ENCODE data around the gene FCGR2B. TPM values are rescaled to one million over a fixed set of nuclear protein-coding genes. Genes with fewer than 3 reads are reported as not detected.
"Not testable (repeated sequence)": the region's sequence is repeated elsewhere in the genome, so short reads cannot be mapped to it uniquely, and the experiment has no call there.

FCGR2B gene
- total RNA-seq, 2 donors from 2014 or later, result not detected

GRCh38 chr1:161663569-161663968 is 626 bp downstream of the FCGR2B start:
- not testable (repeated sequence) for DNase-seq

GRCh38 chr1:161664689-161665088 is 1.7 kb downstream of the FCGR2B start:
- DNase-seq; H3K36me3 Mint-ChIP-seq (ENCODE audit: insufficient read depth in 2 of 2); H3K4me1 Mint-ChIP-seq (ENCODE audit: low read depth); H3K4me3 Mint-ChIP-seq; H3K27me3 Mint-ChIP-seq (ENCODE audit: low read depth); ATAC-seq (replicated peaks in 1 of 2); H3K27ac Mint-ChIP-seq; H3K9me3 Mint-ChIP-seq: not testable (repeated sequence)

More at GRCh38 chr1:161663569-161663968, 626 bp downstream of the FCGR2B start:
- H3K27ac Mint-ChIP-seq; H3K27me3 Mint-ChIP-seq (ENCODE audit: low read depth); H3K4me3 Mint-ChIP-seq; H3K9me3 Mint-ChIP-seq; H3K36me3 Mint-ChIP-seq (ENCODE audit: insufficient read depth in 2 of 2); ATAC-seq (replicated peaks in 1 of 2); H3K4me1 Mint-ChIP-seq (ENCODE audit: low read depth): not testable (repeated sequence)

- H3K27me3 Mint-ChIP-seq (ENCODE audit: low read depth), result not testable (repeated sequence)
Measured at GRCh38 chr1:161671045-161672020, 8.4 kb downstream of the FCGR2B start.

GRCh38 chr1:161673437-161673836 is 10.5 kb downstream of the FCGR2B start:
- H3K9me3 Mint-ChIP-seq; H3K27ac Mint-ChIP-seq; ATAC-seq (replicated peaks in 1 of 2); DNase-seq; H3K4me3 Mint-ChIP-seq; H3K36me3 Mint-ChIP-seq (ENCODE audit: insufficient read depth in 2 of 2); H3K27me3 Mint-ChIP-seq (ENCODE audit: low read depth): not testable (repeated sequence)
- H3K4me1 Mint-ChIP-seq (ENCODE audit: low read depth), result peaks cover 14% of the 10 kb centered on the region

More at GRCh38 chr1:161671045-161672020, 8.4 kb downstream of the FCGR2B start:
- H3K36me3 Mint-ChIP-seq (ENCODE audit: insufficient read depth in 2 of 2); DNase-seq; H3K27ac Mint-ChIP-seq; H3K9me3 Mint-ChIP-seq: not testable (repeated sequence)
- Mint-ChIP-seq H3K4me3 (peak overlapping the region in 1 of 2 donors; percentile 42), H3K4me1 (ENCODE audit: low read depth) (peaks cover 14% of the 10 kb centered on the region)
- ATAC-seq (replicated peaks in 1 of 2), result peak; percentile 81 to 82

GRCh38 chr1:161674447-161674846 is 11.5 kb downstream of the FCGR2B start:
- H3K27me3 Mint-ChIP-seq (ENCODE audit: low read depth); H3K27ac Mint-ChIP-seq; H3K9me3 Mint-ChIP-seq; H3K4me3 Mint-ChIP-seq; ATAC-seq (replicated peaks in 1 of 2); DNase-seq; H3K36me3 Mint-ChIP-seq (ENCODE audit: insufficient read depth in 2 of 2): not testable (repeated sequence)
- peaks cover 14% of the 10 kb centered on the region for H3K4me1 Mint-ChIP-seq (ENCODE audit: low read depth)

GRCh38 chr1:161674908-161675307 is 12.0 kb downstream of the FCGR2B start:
- H3K4me3 Mint-ChIP-seq; H3K36me3 Mint-ChIP-seq (ENCODE audit: insufficient read depth in 2 of 2); DNase-seq; ATAC-seq (replicated peaks in 1 of 2); H3K27ac Mint-ChIP-seq; H3K9me3 Mint-ChIP-seq; H3K27me3 Mint-ChIP-seq (ENCODE audit: low read depth): not testable (repeated sequence)
- H3K4me1 Mint-ChIP-seq (ENCODE audit: low read depth), result peaks cover 14% of the 10 kb centered on the region

- Mint-ChIP-seq H3K4me3 (no peak overlapping the region), H3K27me3 (ENCODE audit: low read depth) (peaks cover 9% of the 10 kb centered on the region), H3K36me3 (ENCODE audit: insufficient read depth in 2 of 2) (no peaks in the 10 kb centered on the region), H3K4me1 (ENCODE audit: low read depth) (peaks cover 10% of the 10 kb centered on the region), H3K9me3 (no peaks in the 10 kb centered on the region), H3K27ac (no peak overlapping the region)
- DNase-seq (no peak), ATAC-seq (replicated peaks in 1 of 2) (no peak)
Measured at GRCh38 chr1:161676441-161676840, 13.5 kb downstream of the FCGR2B start.

- DNase-seq (no peak), ATAC-seq (replicated peaks in 1 of 2) (no peak)
- Mint-ChIP-seq H3K27me3 (ENCODE audit: low read depth) (peaks cover 16% of the 10 kb centered on the region), H3K4me1 (ENCODE audit: low read depth) (peaks cover 9% of the 10 kb centered on the region), H3K36me3 (ENCODE audit: insufficient read depth in 2 of 2) (no peaks in the 10 kb centered on the region), H3K27ac (no peak overlapping the region), H3K4me3 (no peak overlapping the region), H3K9me3 (no peaks in the 10 kb centered on the region)
Measured at GRCh38 chr1:161676958-161677689, 14.2 kb downstream of the FCGR2B start.

GRCh38 chr1:161678500-161678899 is 15.6 kb downstream of the FCGR2B start:
- Mint-ChIP-seq H3K27ac (no peak overlapping the region), H3K4me3 (no peak overlapping the region), H3K4me1 (ENCODE audit: low read depth) (peaks cover 9% of the 10 kb centered on the region), H3K27me3 (ENCODE audit: low read depth) (peaks cover 30% of the 10 kb centered on the region), H3K36me3 (ENCODE audit: insufficient read depth in 2 of 2) (no peaks in the 10 kb centered on the region), H3K9me3 (no peaks in the 10 kb centered on the region)
- ATAC-seq (replicated peaks in 1 of 2), result no peak
- no peak for DNase-seq

GRCh38 chr1:161681879-161682278 is 18.9 kb downstream of the FCGR2B start:
- Mint-ChIP-seq H3K4me3 (no peak overlapping the region), H3K27ac (no peak overlapping the region), H3K4me1 (ENCODE audit: low read depth) (no peaks in the 10 kb centered on the region), H3K9me3 (no peaks in the 10 kb centered on the region), H3K27me3 (ENCODE audit: low read depth) (peaks cover 56% of the 10 kb centered on the region), H3K36me3 (ENCODE audit: insufficient read depth in 2 of 2) (no peaks in the 10 kb centered on the region)
- no peak for ATAC-seq (replicated peaks in 1 of 2)
- DNase-seq, result no peak

GRCh38 chr1:161688946-161689345 is 26.0 kb downstream of the FCGR2B start:
- Mint-ChIP-seq H3K36me3 (ENCODE audit: insufficient read depth in 2 of 2) (no peaks in the 10 kb centered on the region), H3K27me3 (ENCODE audit: low read depth) (peaks cover 34% of the 10 kb centered on the region), H3K4me1 (ENCODE audit: low read depth) (no peaks in the 10 kb centered on the region), H3K27ac (no peak overlapping the region), H3K9me3 (no peaks in the 10 kb centered on the region), H3K4me3 (no peak overlapping the region)
- ATAC-seq (replicated peaks in 1 of 2) (no peak), DNase-seq (no peak)

GRCh38 chr1:161691846-161692245 is 28.9 kb downstream of the FCGR2B start:
- DNase-seq, result no peak
- Mint-ChIP-seq H3K4me3 (no peak overlapping the region), H3K27ac (no peak overlapping the region), H3K36me3 (ENCODE audit: insufficient read depth in 2 of 2) (peaks cover 1 to 4% of the 10 kb centered on the region in 2 donors), H3K4me1 (ENCODE audit: low read depth) (no peaks in the 10 kb centered on the region), H3K27me3 (ENCODE audit: low read depth) (peaks cover 36% of the 10 kb centered on the region), H3K9me3 (peaks cover 0 to 2% of the 10 kb centered on the region in 2 donors)
- no peak for ATAC-seq (replicated peaks in 1 of 2)

GRCh38 chr1:161693020-161693712 is 30.2 kb downstream of the FCGR2B start:
- not testable (repeated sequence) for H3K4me3 Mint-ChIP-seq; H3K4me1 Mint-ChIP-seq (ENCODE audit: low read depth); H3K27ac Mint-ChIP-seq; H3K36me3 Mint-ChIP-seq (ENCODE audit: insufficient read depth in 2 of 2); H3K9me3 Mint-ChIP-seq; ATAC-seq (replicated peaks in 1 of 2); DNase-seq
- H3K27me3 Mint-ChIP-seq (ENCODE audit: low read depth), result peaks cover 48% of the 10 kb centered on the region
